GM06990 (cell line): Measurements from ENCODE around the gene IKZF2.

Source experiments
- DNase-seq: peaks from one replicate; pipeline ENCODE4 v3.0.0-alpha.2; 2011; ENCODE audit not compliant: insufficient read length; ENCODE audit errors: extremely low read depth
- H3K27me3 ChIP-seq: replicated peaks from 2 replicates; pipeline ENCODE4 v1.6.0; 2011; ENCODE audit warnings: low read length; ENCODE audit not compliant: control insufficient read depth, insufficient read depth
- H3K36me3 ChIP-seq: 2 replicates; pipeline ENCODE4 v1.5.1; 2011; ENCODE audit warnings: low read length; ENCODE audit not compliant: control insufficient read depth, insufficient read depth
- H3K4me3 ChIP-seq: replicated peaks from 2 replicates; pipeline ENCODE4 v1.5.1; 2011; ENCODE audit warnings: low read depth, mild to moderate bottlenecking, control low read depth, low read length
- TF ChIP-seq, protein P1 (sequence below): IDR thresholded peaks from 2 replicates; pipeline ENCODE4 v1.5.1; 2011; ENCODE audit warnings: low read length, control low read depth, mild to moderate bottlenecking, inconsistent platforms; ENCODE audit not compliant: insufficient read depth, poor library complexity, severe bottlenecking

Gene IKZF2

DNA sequence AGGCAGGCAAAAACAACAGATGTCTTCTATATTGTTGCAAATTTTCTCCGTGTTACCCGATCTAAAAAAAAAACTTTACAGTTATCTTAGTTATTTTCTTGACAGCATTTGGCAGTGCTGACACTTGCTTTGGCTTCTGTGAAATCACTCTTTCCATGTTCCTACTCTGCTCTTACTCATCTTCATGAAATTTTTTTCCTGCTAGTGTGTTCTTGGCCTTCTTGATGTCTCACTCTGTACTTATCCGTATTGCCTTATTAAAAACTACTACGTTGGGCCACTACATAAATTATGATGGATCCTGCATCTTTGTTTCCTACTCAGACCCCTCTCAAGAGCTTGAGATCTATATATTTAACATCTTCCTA, 134.4 kb downstream of the IKZF2 start:
- Histone ChIP-seq H3K36me3 (peaks cover 5% of the 10 kb centered on the region), H3K4me3 (peak overlapping the region; percentile 80), H3K27me3 (no peaks in the 10 kb centered on the region)
- TF ChIP-seq, protein P1, sequence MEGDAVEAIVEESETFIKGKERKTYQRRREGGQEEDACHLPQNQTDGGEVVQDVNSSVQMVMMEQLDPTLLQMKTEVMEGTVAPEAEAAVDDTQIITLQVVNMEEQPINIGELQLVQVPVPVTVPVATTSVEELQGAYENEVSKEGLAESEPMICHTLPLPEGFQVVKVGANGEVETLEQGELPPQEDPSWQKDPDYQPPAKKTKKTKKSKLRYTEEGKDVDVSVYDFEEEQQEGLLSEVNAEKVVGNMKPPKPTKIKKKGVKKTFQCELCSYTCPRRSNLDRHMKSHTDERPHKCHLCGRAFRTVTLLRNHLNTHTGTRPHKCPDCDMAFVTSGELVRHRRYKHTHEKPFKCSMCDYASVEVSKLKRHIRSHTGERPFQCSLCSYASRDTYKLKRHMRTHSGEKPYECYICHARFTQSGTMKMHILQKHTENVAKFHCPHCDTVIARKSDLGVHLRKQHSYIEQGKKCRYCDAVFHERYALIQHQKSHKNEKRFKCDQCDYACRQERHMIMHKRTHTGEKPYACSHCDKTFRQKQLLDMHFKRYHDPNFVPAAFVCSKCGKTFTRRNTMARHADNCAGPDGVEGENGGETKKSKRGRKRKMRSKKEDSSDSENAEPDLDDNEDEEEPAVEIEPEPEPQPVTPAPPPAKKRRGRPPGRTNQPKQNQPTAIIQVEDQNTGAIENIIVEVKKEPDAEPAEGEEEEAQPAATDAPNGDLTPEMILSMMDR, result no peak
- DNase-seq, result no peak

DNA sequence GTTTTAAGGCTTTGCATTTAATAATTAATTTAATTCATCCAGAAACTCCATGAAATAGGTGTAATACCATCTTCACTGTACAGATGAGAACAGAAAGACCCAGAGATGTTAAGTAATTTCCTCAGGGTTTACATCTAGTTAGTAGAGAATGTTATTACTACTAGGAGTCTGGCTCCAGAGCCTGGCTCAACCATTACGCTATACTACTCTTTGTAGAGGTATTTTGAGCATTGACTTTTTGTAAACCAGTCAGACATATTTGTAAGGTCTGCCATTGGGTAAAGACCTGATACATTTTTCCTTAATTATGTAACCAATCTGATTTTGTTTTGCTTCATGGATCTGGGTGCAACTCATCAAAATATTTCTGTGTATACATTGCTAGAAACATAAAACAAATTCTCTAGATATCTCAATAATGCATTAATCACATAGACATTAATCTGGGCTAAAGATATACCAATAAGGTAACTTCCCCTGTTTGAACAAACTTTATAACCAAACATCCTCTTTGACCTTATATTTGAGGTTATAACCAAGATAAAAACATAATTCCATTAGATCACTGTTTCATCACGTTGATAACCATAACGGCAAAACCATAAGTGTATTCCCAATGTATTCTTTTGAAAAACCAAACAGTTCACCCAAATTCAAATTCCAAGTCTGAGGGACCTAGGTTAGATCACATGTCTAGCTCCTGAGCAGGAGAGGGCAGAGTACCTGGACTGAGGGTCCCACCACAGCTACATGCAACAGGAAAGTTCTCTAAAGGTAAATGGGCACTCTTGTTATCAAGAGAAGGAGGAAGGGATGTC, 135.0 kb downstream of the IKZF2 start:
- Histone ChIP-seq H3K36me3 (peaks cover 5% of the 10 kb centered on the region), H3K4me3 (peak overlapping the region; percentile 80), H3K27me3 (no peaks in the 10 kb centered on the region)
- DNase-seq, result no peak
- TF ChIP-seq, protein P1, result no peak

DNA sequence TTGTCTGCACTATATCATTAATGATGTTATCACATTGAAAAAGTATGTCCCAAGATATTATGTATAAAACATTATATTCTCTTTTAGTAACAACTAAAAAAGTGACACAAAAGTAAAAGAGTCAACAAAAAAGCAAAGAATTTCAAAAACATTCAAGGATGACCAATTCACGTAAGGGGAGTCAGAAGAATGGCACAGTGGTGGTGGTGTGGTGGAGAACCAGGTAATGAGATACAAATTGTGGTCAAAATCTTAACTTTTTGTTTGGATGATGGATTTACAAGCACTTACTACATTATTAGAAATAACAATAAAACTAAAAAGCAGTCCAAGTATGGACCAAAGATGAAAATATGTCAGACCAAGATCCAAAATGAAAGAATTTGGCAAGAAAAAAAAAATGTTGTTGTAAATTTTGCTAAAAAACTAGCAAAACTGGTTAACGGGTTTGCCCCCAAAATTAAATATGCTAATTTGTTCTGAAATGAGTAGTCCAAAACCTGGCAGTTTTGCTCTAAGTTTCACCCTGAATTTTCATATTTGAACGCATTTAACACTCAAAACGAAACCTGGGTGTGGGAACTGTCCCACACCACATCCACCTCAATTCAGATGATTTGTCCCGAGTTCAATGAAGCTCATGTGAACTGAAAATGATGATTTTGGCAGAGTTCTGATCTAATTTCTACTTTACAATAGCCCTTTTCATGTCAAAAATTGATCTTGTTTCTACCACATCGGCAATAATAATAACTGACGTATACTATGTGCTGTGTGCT, 135.8 kb downstream of the IKZF2 start:
- TF ChIP-seq, protein P1, result no peak
- peak; percentile 82 for DNase-seq
- H3K36me3 ChIP-seq, result peaks cover 5% of the 10 kb centered on the region
- peak overlapping the region; percentile 80 for H3K4me3 ChIP-seq
- H3K27me3 ChIP-seq, result no peaks in the 10 kb centered on the region

DNA sequence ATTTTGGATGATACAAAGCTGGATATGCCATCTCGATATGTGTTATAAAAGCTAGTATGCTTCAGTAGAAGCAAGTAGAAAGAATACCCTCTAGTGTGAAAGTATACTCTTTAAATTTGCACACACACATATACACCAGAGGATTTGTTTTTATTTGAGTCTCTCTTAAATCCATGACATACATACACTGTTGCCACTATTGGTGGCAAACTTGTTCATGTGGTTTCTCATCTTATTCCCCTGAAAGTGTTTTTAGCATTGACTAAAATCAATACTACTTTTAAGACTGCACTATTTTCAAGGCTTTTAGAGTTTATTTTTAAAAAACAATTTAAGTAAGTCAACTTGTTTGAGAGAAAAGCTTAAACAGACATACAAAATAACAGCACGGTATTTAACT, 137.4 kb downstream of the IKZF2 start:
- no peaks in the 10 kb centered on the region for H3K27me3 ChIP-seq
- TF ChIP-seq, protein P1, result no peak
- no peak for DNase-seq
- no peak overlapping the region; the same call in 1 of the 2 replicates for H3K4me3 ChIP-seq
- peaks cover 10% of the 10 kb centered on the region for H3K36me3 ChIP-seq

DNA sequence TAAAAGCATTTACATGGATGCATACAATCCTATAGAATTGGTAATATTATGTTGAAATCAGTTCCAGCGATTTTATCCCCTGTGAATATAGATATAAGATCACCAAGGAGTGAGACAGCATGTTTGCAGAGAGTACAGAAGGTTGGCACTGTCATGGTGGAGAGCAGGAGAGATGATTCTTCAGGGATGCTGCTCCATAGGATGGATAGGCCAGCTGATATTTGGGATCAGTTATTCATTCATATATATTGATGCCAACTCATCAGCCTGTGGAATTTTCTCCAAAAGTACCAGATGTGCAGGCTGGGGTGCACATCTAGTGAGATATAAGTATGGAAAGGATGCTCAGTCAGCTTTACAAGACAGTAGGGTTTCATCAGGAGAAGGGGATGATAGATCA, 139.9 kb downstream of the IKZF2 start:
- no peaks in the 10 kb centered on the region for H3K27me3 ChIP-seq
- peaks cover 16% of the 10 kb centered on the region for H3K36me3 ChIP-seq
- DNase-seq, result no peak
- TF ChIP-seq, protein P1, result no peak
- no peak overlapping the region for H3K4me3 ChIP-seq
